Fibroblast of the aortic adventitia (primary cell): Measurements from ENCODE around the gene RAB11FIP5. TPM values are rescaled to one million over a fixed set of nuclear protein-coding genes. Genes with fewer than 3 reads are reported as not detected.
"Not testable (repeated sequence)": the region's sequence is repeated elsewhere in the genome, so short reads cannot be mapped to it uniquely, and the experiment has no call there.

Source experiments
- DNase-seq: peaks from one replicate; pipeline ENCODE4 v3.0.0-alpha.2; 2010; ENCODE audit warnings: low read depth
- H3K4me3 ChIP-seq: 2 replicates; pipeline ENCODE4 v1.5.1; 2011; ENCODE audit warnings: low read depth, mild to moderate bottlenecking, control low read depth, low read length, moderate library complexity
- CTCF ChIP-seq: IDR thresholded peaks from 2 replicates; pipeline ENCODE4 v1.5.1; 2011; ENCODE audit warnings: mild to moderate bottlenecking, low read length, control low read depth, inconsistent platforms; ENCODE audit not compliant: insufficient read depth
- total RNA-seq: library from RNA; depleted of rRNA; stranded (reverse); fragments of >200 nt; gene quantifications from 2 replicates; pipeline ENCODE4 v1.2.3, GENCODE V29; 2012; ENCODE audit warnings: low replicate concordance

The RAB11FIP5 gene
- total RNA-seq, 1 donor = 48.5 TPM

- no peak for TF ChIP-seq CTCF
- no peak overlapping the region for H3K4me3 ChIP-seq
- DNase-seq = no peak
These were observed 11.0 kb downstream of the RAB11FIP5 start for GRCh38 chr2:73101626-73102256.

GRCh38 chr2:73100956-73101355 lies 11.8 kb downstream of the RAB11FIP5 start:
- DNase-seq = no peak
- no peak overlapping the region for H3K4me3 ChIP-seq
- no peak for TF ChIP-seq CTCF

GRCh38 chr2:73099486-73099885 lies 13.3 kb downstream of the RAB11FIP5 start:
- no peak for TF ChIP-seq CTCF
- H3K4me3 ChIP-seq = no peak overlapping the region
- no peak for DNase-seq

- no peak for TF ChIP-seq CTCF
- DNase-seq = no peak
- H3K4me3 ChIP-seq = no peak overlapping the region
These were observed 16.8 kb downstream of the RAB11FIP5 start for GRCh38 chr2:73095910-73096309.

GRCh38 chr2:73093601-73094218 lies 19.0 kb downstream of the RAB11FIP5 start:
- H3K4me3 ChIP-seq, DNase-seq: not testable (repeated sequence)

- no peak for TF ChIP-seq CTCF
- DNase-seq = no peak
- no peak overlapping the region for H3K4me3 ChIP-seq
These were observed 20.5 kb downstream of the RAB11FIP5 start for GRCh38 chr2:73092146-73092783.

- no peak for DNase-seq
- TF ChIP-seq CTCF = no peak
- no peak overlapping the region for H3K4me3 ChIP-seq
These were observed 21.1 kb downstream of the RAB11FIP5 start for GRCh38 chr2:73091696-73092095.
